Trophoblast cell (in vitro differentiated cells and primary cell): ENCODE measurements around the gene SLC41A3.

Experiments
- DNase-seq, 2 donors: peaks; one replicate each; pipeline ENCODE4 v3.0.0-alpha.2; 2016
- H2AFZ ChIP-seq: 2 replicates; pipeline ENCODE4 v1.6.1; 2013; ENCODE audit warnings: low read length, moderate library complexity, mild to moderate bottlenecking; ENCODE audit not compliant: insufficient read depth, poor library complexity
- H2AK5ac ChIP-seq: 2 replicates; pipeline ENCODE4 v1.6.1; 2013; ENCODE audit warnings: mild to moderate bottlenecking, low read length
- H2BK120ac ChIP-seq: 2 replicates; pipeline ENCODE4 v1.6.1; 2013; ENCODE audit warnings: low read length, mild to moderate bottlenecking, moderate library complexity; ENCODE audit not compliant: insufficient read depth, poor library complexity
- H2BK12ac ChIP-seq: 2 replicates; pipeline ENCODE4 v1.6.1; 2013; ENCODE audit warnings: mild to moderate bottlenecking, low read length, moderate library complexity
- H2BK5ac ChIP-seq: 2 replicates; pipeline ENCODE4 v1.6.1; 2013; ENCODE audit warnings: low read length, low read depth, moderate library complexity, mild to moderate bottlenecking; ENCODE audit not compliant: poor library complexity
- H3K14ac ChIP-seq: 2 replicates; pipeline ENCODE4 v1.6.1; 2013; ENCODE audit warnings: mild to moderate bottlenecking, low read length
- H3K18ac ChIP-seq: 2 replicates; pipeline ENCODE4 v1.6.1; 2013; ENCODE audit warnings: mild to moderate bottlenecking, low read length
- H3K23ac ChIP-seq: 2 replicates; pipeline ENCODE4 v1.6.1; 2013; ENCODE audit warnings: low read length
- H3K27ac ChIP-seq: 2 replicates; pipeline ENCODE4 v1.5.1; 2013; ENCODE audit warnings: low read depth, mild to moderate bottlenecking, inconsistent platforms, low read length, moderate library complexity
- H3K27me3 ChIP-seq: 2 replicates; pipeline ENCODE4 v1.6.1; 2013; ENCODE audit warnings: inconsistent platforms, mild to moderate bottlenecking, low read length, moderate library complexity; ENCODE audit not compliant: insufficient read depth
- H3K36me3 ChIP-seq, 2 experiments: 1 replicate in 1 of 2; 2 replicates in 1 of 2; pipeline ENCODE4 v1.6.1; 2013; ENCODE audit warnings: low read length in 2 of 2, mild to moderate bottlenecking in 2 of 2, moderate library complexity in 1 of 2; ENCODE audit not compliant: insufficient read depth in 2 of 2, control insufficient read depth in 1 of 2
- H3K4ac ChIP-seq: 2 replicates; pipeline ENCODE4 v1.6.1; 2013; ENCODE audit warnings: low read depth, mild to moderate bottlenecking, low read length, moderate library complexity
- H3K4me1 ChIP-seq, 2 experiments: 1 replicate in 1 of 2; 2 replicates in 1 of 2; pipeline ENCODE4 v1.6.1; 2013; ENCODE audit warnings: low read length in 2 of 2, mild to moderate bottlenecking in 2 of 2, moderate library complexity in 1 of 2; ENCODE audit not compliant: insufficient read depth in 2 of 2, control insufficient read depth in 1 of 2
- H3K4me2 ChIP-seq: 2 replicates; pipeline ENCODE4 v1.6.1; 2013; ENCODE audit warnings: inconsistent platforms, mild to moderate bottlenecking, low read length, moderate library complexity
- H3K4me3 ChIP-seq: 2 replicates; pipeline ENCODE4 v1.5.1; 2013; ENCODE audit warnings: mild to moderate bottlenecking, low read depth, low read length, inconsistent platforms
- H3K79me1 ChIP-seq: one replicate; pipeline ENCODE4 v1.6.1; 2013; ENCODE audit warnings: low read length
- H3K79me2 ChIP-seq: 2 replicates; pipeline ENCODE4 v1.6.1; 2013; ENCODE audit warnings: low read length, mild to moderate bottlenecking; ENCODE audit not compliant: control insufficient read depth, insufficient read depth, poor library complexity
- H3K9ac ChIP-seq: 2 replicates; pipeline ENCODE4 v1.6.1; 2013; ENCODE audit warnings: mild to moderate bottlenecking, low read length
- H3K9me3 ChIP-seq: 2 replicates; pipeline ENCODE4 v1.6.1; 2013; ENCODE audit warnings: low read depth, mild to moderate bottlenecking, control low read depth, inconsistent platforms, low read length; ENCODE audit not compliant: insufficient read depth
- H4K12ac ChIP-seq: 2 replicates; pipeline ENCODE4 v1.6.1; 2013; ENCODE audit warnings: low read depth, mild to moderate bottlenecking, low read length, moderate library complexity
- H4K8ac ChIP-seq: 2 replicates; pipeline ENCODE4 v1.6.1; 2013; ENCODE audit warnings: low read depth, mild to moderate bottlenecking, low read length, moderate library complexity
- H4K91ac ChIP-seq: one replicate; pipeline ENCODE4 v1.6.1; 2013; ENCODE audit warnings: low read depth, mild to moderate bottlenecking, low read length, moderate library complexity
- WGBS: extraction: QIAGEN DNeasy Blood & Tissue Kit; methylation state at CpG from one replicate; pipeline ENCODE4 v1.1.7; 2013; ENCODE audit warnings: missing lambda C conversion rate; ENCODE audit not compliant: insufficient read length, insufficient coverage; ENCODE audit errors: extremely low coverage; 5-methylcytosine and 5-hydroxymethylcytosine counted together

The SLC41A3 gene

GRCh38 chr3:126053949-126054569, 29.9 kb downstream of the SLC41A3 start:
- Histone ChIP-seq H3K18ac (no peak overlapping the region), H3K23ac (no peak overlapping the region), H3K79me1 (no peaks in the 10 kb centered on the region), H3K9me3 (no peaks in the 10 kb centered on the region), H2BK5ac (no peak overlapping the region), H3K4me3 (no peak overlapping the region), H4K8ac (no peak overlapping the region), H3K27me3 (no peaks in the 10 kb centered on the region), H3K79me2 (no peaks in the 10 kb centered on the region), H2BK120ac (no peak overlapping the region), H2AK5ac (no peak overlapping the region), H3K4ac (no peak overlapping the region), H3K9ac (no peak overlapping the region), H3K4me2 (no peak overlapping the region), H3K14ac (no peak overlapping the region), H2AFZ (no peak overlapping the region), H3K27ac (no peak overlapping the region), H4K91ac (no peak overlapping the region), H2BK12ac (no peak overlapping the region), H3K4me1 (peaks cover 9 to 10% of the 10 kb centered on the region in 2 experiments), H3K36me3 (no peaks in the 10 kb centered on the region), H4K12ac (no peak overlapping the region)
- DNase-seq, result no peak
- WGBS, result no CpG with 5 or more reads among the region's 6 CpGs

GRCh38 chr3:126053513-126053912, 30.4 kb downstream of the SLC41A3 start:
- Histone ChIP-seq H3K18ac (no peak overlapping the region), H3K9ac (no peak overlapping the region), H4K8ac (no peak overlapping the region), H2AK5ac (no peak overlapping the region), H2AFZ (no peak overlapping the region), H3K14ac (no peak overlapping the region), H3K23ac (no peak overlapping the region), H4K91ac (no peak overlapping the region), H4K12ac (no peak overlapping the region), H2BK5ac (no peak overlapping the region), H3K9me3 (no peaks in the 10 kb centered on the region), H3K79me1 (no peaks in the 10 kb centered on the region), H2BK120ac (no peak overlapping the region), H3K4me2 (no peak overlapping the region), H3K27ac (no peak overlapping the region), H3K36me3 (no peaks in the 10 kb centered on the region), H3K27me3 (no peaks in the 10 kb centered on the region), H3K4me1 (peaks cover 9 to 10% of the 10 kb centered on the region in 2 experiments), H2BK12ac (no peak overlapping the region), H3K4ac (no peak overlapping the region), H3K79me2 (no peaks in the 10 kb centered on the region), H3K4me3 (no peak overlapping the region)
- no peak for DNase-seq
- WGBS, result no CpG with 5 or more reads among the region's 1 CpG

GRCh38 chr3:126052196-126053058, 31.5 kb downstream of the SLC41A3 start:
- no peaks in the 10 kb centered on the region for H3K79me1 ChIP-seq
- WGBS, result no CpG with 5 or more reads among the region's 16 CpGs
- H2BK5ac ChIP-seq, result no peak overlapping the region
- H3K9ac ChIP-seq, result no peak overlapping the region
- no peak overlapping the region for H3K14ac ChIP-seq
- no peaks in the 10 kb centered on the region for H3K36me3 ChIP-seq
- no peak overlapping the region for H4K12ac ChIP-seq
- H3K9me3 ChIP-seq, result no peaks in the 10 kb centered on the region
- H2AK5ac ChIP-seq, result no peak overlapping the region
- H4K91ac ChIP-seq, result no peak overlapping the region
- no peak overlapping the region for H3K18ac ChIP-seq
- H3K4ac ChIP-seq, result no peak overlapping the region
- H2BK12ac ChIP-seq, result no peak overlapping the region
- no peak overlapping the region for H4K8ac ChIP-seq
- H3K79me2 ChIP-seq, result no peaks in the 10 kb centered on the region
- no peak overlapping the region for H3K4me2 ChIP-seq
- no peak for DNase-seq
- peak overlapping the region; percentile 6 for H3K4me3 ChIP-seq
- H2AFZ ChIP-seq, result no peak overlapping the region
- H3K4me1 ChIP-seq, result peaks cover 8 to 9% of the 10 kb centered on the region in 2 experiments
- H3K23ac ChIP-seq, result no peak overlapping the region
- no peak overlapping the region for H3K27ac ChIP-seq
- H3K27me3 ChIP-seq, result no peaks in the 10 kb centered on the region
- H2BK120ac ChIP-seq, result no peak overlapping the region

GRCh38 chr3:126051741-126052140, 32.2 kb downstream of the SLC41A3 start:
- Histone ChIP-seq H3K79me1 (no peaks in the 10 kb centered on the region), H4K12ac (no peak overlapping the region), H4K8ac (no peak overlapping the region), H3K36me3 (no peaks in the 10 kb centered on the region), H2BK5ac (no peak overlapping the region), H3K4me1 (peaks cover 1 to 2% of the 10 kb centered on the region in 2 experiments), H3K4me3 (no peak overlapping the region), H3K27me3 (no peaks in the 10 kb centered on the region), H3K4ac (no peak overlapping the region), H2AFZ (no peak overlapping the region), H2BK12ac (no peak overlapping the region), H3K27ac (no peak overlapping the region), H4K91ac (no peak overlapping the region), H3K14ac (no peak overlapping the region), H2BK120ac (no peak overlapping the region), H3K23ac (no peak overlapping the region), H3K4me2 (no peak overlapping the region), H3K79me2 (no peaks in the 10 kb centered on the region), H3K18ac (no peak overlapping the region), H3K9me3 (no peaks in the 10 kb centered on the region), H3K9ac (no peak overlapping the region), H2AK5ac (no peak overlapping the region)
- no peak for DNase-seq
- no CpG with 5 or more reads among the region's 4 CpGs for WGBS
